Mesangial cell (primary cell): ENCODE data around the gene LITAF. TPM values are rescaled to one million over a fixed set of nuclear protein-coding genes. Genes with fewer than 3 reads are reported as not detected.

Source experiments
- total RNA-seq: library from RNA; depleted of rRNA; stranded (reverse); fragments of >200 nt; gene quantifications from 2 replicates; pipeline ENCODE4 v1.2.3, GENCODE V29; 2015

LITAF gene
- 52.0 and 96.3 TPM in 2 replicates for total RNA-seq

GRCh38 chr16:11586856-11587642, at the start of gene LITAF:
Gene LITAF (minus strand): TSS chr16:11586919. CDS start chr16:11556730, 30,189 bp downstream.

Other genes with a start within 250 kb of the LITAF start
- 9.6 and 12.1 TPM in 2 replicates for gene RMI2, start 241.5 kb downstream of the LITAF start, total RNA-seq
- 9.3 and 16.4 TPM in 2 replicates for gene SNN, start 81.5 kb upstream of the LITAF start, total RNA-seq
- 27.1 and 36.1 TPM in 2 replicates for gene TXNDC11, start 155.9 kb upstream of the LITAF start, total RNA-seq
- gene ZC3H7A, start 210.3 kb upstream of the LITAF start, total RNA-seq, result 14.7 and 26.7 TPM in 2 replicates